K562 (cell line): ENCODE data around the gene LECT2. TPM values are rescaled to one million over a fixed set of nuclear protein-coding genes. Genes with fewer than 3 reads are reported as not detected.

ENCODE experiments used
- ATAC-seq: fragments of 200-7000 bp; cut with Tn5 transposase; 3 replicates; pipeline ENCODE4 v1.9.1; 2020; ENCODE audit warnings: moderate library complexity
- BruUV-seq: library from RNA; stranded (reverse); fragments of 400-500 nt; replicated peaks from 2 replicates; lab custom pipeline; 2021; lab: Mats Ljungman, UMichigan
- CTCF ChIA-PET: fragments of 300-600 bp; formaldehyde crosslinking; extraction: SDS; loops from one replicate; lab custom pipeline; 2021; ENCODE audit warnings: low intra/inter-chr PET ratio; lab: Yijun Ruan, JAX
- POLR2A ChIA-PET: fragments of 300-600, 350-650 bp; sonication (Branson Sonifier 250); formaldehyde crosslinking; extraction: SDS; loops from one replicate; lab custom pipeline; 2021; ENCODE audit warnings: antibody characterized with exemption, inconsistent platforms; lab: Yijun Ruan, JAX
- DNase-seq, 4 experiments: peaks; one replicate each; pipeline versions ENCODE4 v3.0.0 to v3.0.0-alpha.2; 2011 to 2018; ENCODE audit warnings: low spot score in 3 of 4, mixed read lengths in 3 of 4; ENCODE audit errors: extremely low read depth in 1 of 4
- FAIRE-seq: peaks from 2 replicates; lab custom pipeline; 2011; peaks lifted over from hg19 to GRCh38; lab: Jason Lieb, UNC
- H2AFZ ChIP-seq: 2 replicates; pipeline ENCODE4 v1.6.0; 2011; ENCODE audit warnings: low read depth, low read length, control low read depth, inconsistent platforms
- H3K27ac ChIP-seq: fragments of 200-600 bp; 3 replicates; pipeline ENCODE4 v1.8.0; 2011; ENCODE audit warnings: low read depth, mild to moderate bottlenecking, control low read depth, inconsistent platforms, low read length, moderate library complexity, mixed read lengths; ENCODE audit errors: extremely low read depth
- H3K27me3 ChIP-seq, 2 experiments: fragments of 300-600 bp in 1 of 2; 2 replicates in 1 of 2; 3 replicates in 1 of 2; pipeline versions ENCODE4 v1.6.0 to v1.8.0; 2011; ENCODE audit warnings: inconsistent platforms in 2 of 2, low read length in 2 of 2, mild to moderate bottlenecking in 1 of 2, mixed read lengths in 1 of 2, moderate library complexity in 1 of 2; ENCODE audit not compliant: control insufficient read depth in 2 of 2, insufficient read depth in 2 of 2
- H3K36me3 ChIP-seq: fragments of 300-600 bp; 3 replicates; pipeline ENCODE4 v1.8.0; 2011; ENCODE audit warnings: mild to moderate bottlenecking, low read length, inconsistent platforms; ENCODE audit not compliant: control insufficient read depth, insufficient read depth
- H3K4me1 ChIP-seq, 2 experiments: fragments of 200-600 bp in 1 of 2; replicated peaks in 1 of 2; 2 replicates in 1 of 2; 3 replicates in 1 of 2; pipeline versions ENCODE4 v1.5.1 to v1.8.0; 2011; ENCODE audit warnings: inconsistent platforms in 2 of 2, low read length in 2 of 2, mild to moderate bottlenecking in 1 of 2, mixed read lengths in 1 of 2, moderate library complexity in 1 of 2; ENCODE audit not compliant: control insufficient read depth in 2 of 2, insufficient read depth in 2 of 2
- H3K4me2 ChIP-seq: 2 replicates; pipeline ENCODE4 v1.6.1; 2011; ENCODE audit warnings: low read length, control low read depth, inconsistent platforms, mixed read lengths; ENCODE audit not compliant: insufficient read depth
- H3K4me3 ChIP-seq: fragments of 200-600 bp; sonication (generic), shearing (Covaris generic); 2 replicates; pipeline ENCODE4 v1.5.1; 2016; ENCODE audit warnings: control low read depth, inconsistent platforms
- H3K79me2 ChIP-seq: fragments of 200-600 bp; 3 replicates; pipeline ENCODE4 v1.8.0; 2011; ENCODE audit warnings: low read length, inconsistent platforms; ENCODE audit not compliant: control insufficient read depth, insufficient read depth
- H3K9ac ChIP-seq, 2 experiments: 2 replicates each; pipeline versions ENCODE4 v1.6.0 to v1.6.1; 2011; ENCODE audit warnings: low read depth in 2 of 2, low read length in 2 of 2, control low read depth in 1 of 2, inconsistent platforms in 1 of 2, mild to moderate bottlenecking in 1 of 2, mixed read lengths in 1 of 2; ENCODE audit not compliant: insufficient read depth in 1 of 2
- H3K9me1 ChIP-seq: one replicate; pipeline ENCODE4 v1.6.0; 2011; ENCODE audit warnings: inconsistent platforms, mild to moderate bottlenecking, low read length, moderate library complexity; ENCODE audit not compliant: control insufficient read depth, insufficient read depth
- H3K9me3 ChIP-seq: replicated peaks from 2 replicates; pipeline ENCODE4 v1.5.1; 2011; ENCODE audit warnings: low read depth, low read length, inconsistent platforms; ENCODE audit not compliant: control insufficient read depth, insufficient read depth
- H4K20me1 ChIP-seq: replicated peaks from 2 replicates; pipeline ENCODE4 v1.6.1; 2011; ENCODE audit warnings: low read length, inconsistent platforms, mixed read lengths; ENCODE audit not compliant: control insufficient read depth, insufficient read depth
- BACH1 ChIP-seq: fragments of 200-800 bp; sonication (Bioruptor generic); IDR thresholded peaks from 2 replicates; pipeline ENCODE4 v1.6.1; 2016; ENCODE audit warnings: missing genetic modification characterization, missing compliant biosample characterization
- BMI1 ChIP-seq: fragments of 150-350 bp; IDR thresholded peaks from 2 replicates; pipeline ENCODE4 v1.6.1; 2014; ENCODE audit warnings: low read length
- CEBPG ChIP-seq, 3 experiments: fragments of 200-800 bp in 1 of 3; sonication (Bioruptor generic) in 1 of 3; sonication (generic) in 1 of 3; formaldehyde crosslinking in 1 of 3; IDR thresholded peaks in 2 of 3; conservative IDR thresholded peaks in 1 of 3; 2 replicates each; pipeline versions ENCODE4 v1.6.1 to v1.8.0; 2016 to 2022; ENCODE audit warnings: missing compliant biosample characterization in 2 of 3, missing genetic modification characterization in 2 of 3, mild to moderate bottlenecking in 1 of 3, missing genetic modification reagents in 1 of 3
- TSC22D4 ChIP-seq: fragments of 450-650 bp; IDR thresholded peaks from 2 replicates; pipeline ENCODE4 v1.6.1; 2016; ENCODE audit warnings: missing genetic modification characterization, missing biosample characterization, control low read depth
- ZFPM2 ChIP-seq: fragments of 250-450 bp; sonication (Bioruptor Pico); IDR thresholded peaks from 2 replicates; pipeline ENCODE4 v1.5.1; 2022; ENCODE audit warnings: mild to moderate bottlenecking
- ZNF217 ChIP-seq: sonication (generic); formaldehyde crosslinking; IDR thresholded peaks from 2 replicates; pipeline ENCODE4 v1.8.0; 2022; ENCODE audit warnings: mild to moderate bottlenecking, missing genetic modification reagents
- WGBS: fragments of 100-300 bp; shearing (Covaris generic); methylation state at CpG from one replicate; pipeline ENCODE4 v1.1.6; 2016; ENCODE audit warnings: low coverage, mixed read lengths; ENCODE audit not compliant: insufficient coverage; ENCODE audit errors: missing lambda C conversion rate; 5-methylcytosine and 5-hydroxymethylcytosine counted together
- in situ Hi-C: fragments of 300-500 bp; cut with MboI; formaldehyde crosslinking; loops from 4 replicates; pipeline ENCODE4 v1.15.0; 2018; ENCODE audit warnings: inconsistent platforms, mixed read lengths
- intact Hi-C: fragments of 100-400 bp; cut with micrococcal nuclease; formaldehyde crosslinking; loops from 2 replicates; pipeline ENCODE4 v1.14.2; 2022
- polyA plus RNA-seq, 8 experiments: library from polyadenylated mRNA; depleted of rRNA in 4 of 8; stranded (reverse) in 5 of 8; unstranded in 3 of 8; fragments of >200 nt; fragmentation: Nextera tagmentation in 2 of 8; fragmentation: Illumina TruSeq in 1 of 8; extraction: Ambion mirVana in 2 of 8; extraction: Trizol in 1 of 8; gene quantifications; 2 replicates each; pipeline versions ENCODE4 v1.2.1 to v1.2.3, GENCODE V29; 2011 to 2014; ENCODE audit warnings: inconsistent platforms in 1 of 8, missing spikeins in 1 of 8
- total RNA-seq, 7 experiments: library from RNA; depleted of rRNA in 6 of 7; stranded (reverse); fragments of >200 nt in 6 of 7; fragmentation: Illumina TruSeq in 2 of 7; extraction: Trizol in 2 of 7; gene quantifications; 2 replicates each; pipeline versions ENCODE4 v1.2.1 to v1.2.3, GENCODE V29; 2011 to 2021; ENCODE audit warnings: low replicate concordance in 1 of 7
- TF ChIP-seq, protein P1 (sequence below): fragments of 250-450 bp; sonication (Bioruptor Pico); IDR thresholded peaks from 2 replicates; pipeline ENCODE4 v1.8.0; 2022; ENCODE audit warnings: moderate library complexity, mild to moderate bottlenecking, inconsistent platforms
- TF ChIP-seq, protein P2 (sequence below): fragments of 250-450 bp; sonication (Bioruptor Pico); IDR thresholded peaks from 2 replicates; pipeline ENCODE4 v1.5.0; 2021; ENCODE audit warnings: mild to moderate bottlenecking, borderline replicate concordance
- TF ChIP-seq, protein P3 (sequence below): fragments of 450-650 bp; formaldehyde crosslinking; IDR thresholded peaks from 2 replicates; pipeline ENCODE4 v1.4.0; 2022; ENCODE audit warnings: missing genetic modification characterization
- TF ChIP-seq, protein P4 (sequence below): fragments of 450-650 bp; IDR thresholded peaks from 2 replicates; pipeline ENCODE4 v1.6.1; 2018; ENCODE audit warnings: mild to moderate bottlenecking, low read depth; ENCODE audit not compliant: partially characterized antibody

Gene LECT2
- total and polyA plus RNA-seq, 9 of the 15 experiments (the other 6 are each of a cell fraction or from before 2014, with no cell fraction given) = not detected

DNA sequence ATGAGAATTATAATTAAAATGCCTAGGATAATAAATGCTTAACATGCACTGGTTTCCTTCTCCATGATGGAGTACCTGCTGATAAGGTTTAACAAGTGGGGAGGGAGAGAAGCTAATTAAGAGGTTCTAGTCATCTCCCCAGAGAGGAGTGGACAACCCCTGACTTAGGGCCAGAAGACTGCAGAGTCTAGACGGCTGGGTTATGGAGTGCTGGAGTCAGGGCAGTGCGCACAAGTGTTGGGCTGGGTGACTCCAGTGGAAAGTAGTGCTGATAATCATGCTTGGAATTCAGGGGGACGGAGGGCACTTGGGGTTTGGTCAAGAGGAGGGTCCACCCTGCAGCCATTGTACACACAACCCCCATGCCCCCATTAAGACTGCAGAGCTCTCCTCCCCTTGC lies 41.2 kb upstream of the LECT2 start (continued):
- TF ChIP-seq, protein P1, sequence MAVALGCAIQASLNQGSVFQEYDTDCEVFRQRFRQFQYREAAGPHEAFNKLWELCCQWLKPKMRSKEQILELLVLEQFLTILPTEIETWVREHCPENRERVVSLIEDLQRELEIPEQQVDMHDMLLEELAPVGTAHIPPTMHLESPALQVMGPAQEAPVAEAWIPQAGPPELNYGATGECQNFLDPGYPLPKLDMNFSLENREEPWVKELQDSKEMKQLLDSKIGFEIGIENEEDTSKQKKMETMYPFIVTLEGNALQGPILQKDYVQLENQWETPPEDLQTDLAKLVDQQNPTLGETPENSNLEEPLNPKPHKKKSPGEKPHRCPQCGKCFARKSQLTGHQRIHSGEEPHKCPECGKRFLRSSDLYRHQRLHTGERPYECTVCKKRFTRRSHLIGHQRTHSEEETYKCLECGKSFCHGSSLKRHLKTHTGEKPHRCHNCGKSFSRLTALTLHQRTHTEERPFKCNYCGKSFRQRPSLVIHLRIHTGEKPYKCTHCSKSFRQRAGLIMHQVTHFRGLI (CRISPR knock-in tag) = no peak
- TF ChIP-seq ZFPM2 (CRISPR knock-in tag) (no peak), ZNF217 (CRISPR knock-in tag) (no peak), BMI1 (no peak), TSC22D4 (tag) (no peak), BACH1 (no peak)

DNA sequence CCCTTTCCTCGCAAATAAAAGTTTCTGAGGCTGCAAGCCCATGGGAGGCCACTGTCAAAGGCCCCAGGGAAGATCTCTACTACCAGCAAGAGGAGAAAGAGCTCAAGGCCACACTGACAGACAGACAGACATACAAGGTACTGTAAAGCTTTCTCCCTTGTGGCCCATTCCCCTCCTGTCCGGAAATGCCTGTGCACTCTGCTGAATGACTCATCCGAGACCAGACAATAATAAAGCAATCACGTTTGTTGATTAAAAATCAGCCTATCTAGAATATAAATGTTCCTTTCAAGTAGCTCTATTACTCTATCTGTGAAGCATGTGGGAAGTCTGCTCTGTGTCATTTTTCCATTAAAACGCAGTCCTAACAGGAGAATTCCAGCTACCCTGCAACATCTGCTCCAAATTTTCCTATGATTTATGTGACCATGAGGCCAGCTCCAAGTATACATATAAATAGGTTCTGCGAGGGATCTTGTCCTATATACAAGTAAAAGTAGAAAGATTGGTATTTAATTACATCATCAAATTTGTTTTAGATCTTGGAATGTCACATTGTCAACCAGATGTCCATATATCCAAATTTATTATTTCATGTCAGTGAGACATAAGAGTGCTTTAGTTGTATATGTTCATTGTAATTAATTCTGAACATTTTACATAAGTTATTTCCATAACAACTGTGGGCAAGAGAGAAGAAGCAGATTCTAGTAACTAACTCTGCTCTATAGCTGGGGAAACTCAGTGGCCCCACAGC lies 39.3 kb upstream of the LECT2 start:
- peaks cover 0 to 5% of the 10 kb centered on the region in 2 experiments; a peak in 1 of 5 replicates for H3K4me1 ChIP-seq
- no peak for DNase-seq
- CTCF ChIA-PET = no interaction called here
- no peak for ATAC-seq
- 6% methylated on average over 6 of the region's 6 CpGs for WGBS
- BruUV-seq = no TSS peak
- H3K27me3 ChIP-seq = peaks cover 9 to 40% of the 10 kb centered on the region in 2 experiments
- TF ChIP-seq, protein P2, sequence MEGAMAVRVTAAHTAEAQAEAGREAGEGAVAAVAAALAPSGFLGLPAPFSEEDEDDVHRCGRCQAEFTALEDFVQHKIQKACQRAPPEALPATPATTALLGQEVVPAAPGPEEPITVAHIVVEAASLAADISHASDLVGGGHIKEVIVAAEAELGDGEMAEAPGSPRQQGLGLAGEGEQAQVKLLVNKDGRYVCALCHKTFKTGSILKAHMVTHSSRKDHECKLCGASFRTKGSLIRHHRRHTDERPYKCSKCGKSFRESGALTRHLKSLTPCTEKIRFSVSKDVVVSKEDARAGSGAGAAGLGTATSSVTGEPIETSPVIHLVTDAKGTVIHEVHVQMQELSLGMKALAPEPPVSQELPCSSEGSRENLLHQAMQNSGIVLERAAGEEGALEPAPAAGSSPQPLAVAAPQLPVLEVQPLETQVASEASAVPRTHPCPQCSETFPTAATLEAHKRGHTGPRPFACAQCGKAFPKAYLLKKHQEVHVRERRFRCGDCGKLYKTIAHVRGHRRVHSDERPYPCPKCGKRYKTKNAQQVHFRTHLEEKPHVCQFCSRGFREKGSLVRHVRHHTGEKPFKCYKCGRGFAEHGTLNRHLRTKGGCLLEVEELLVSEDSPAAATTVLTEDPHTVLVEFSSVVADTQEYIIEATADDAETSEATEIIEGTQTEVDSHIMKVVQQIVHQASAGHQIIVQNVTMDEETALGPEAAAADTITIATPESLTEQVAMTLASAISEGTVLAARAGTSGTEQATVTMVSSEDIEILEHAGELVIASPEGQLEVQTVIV (CRISPR knock-in tag) = no peak
- no peak for TF ChIP-seq CEBPG (CRISPR knock-in tag; IDR thresholded peaks at IDR 0.05)
- no peak for TF ChIP-seq CEBPG (tag; conservative IDR thresholded peaks at IDR 0.05 in 1 of 2, IDR thresholded peaks at IDR 0.05 in 1 of 2)
- TF ChIP-seq, protein P3, sequence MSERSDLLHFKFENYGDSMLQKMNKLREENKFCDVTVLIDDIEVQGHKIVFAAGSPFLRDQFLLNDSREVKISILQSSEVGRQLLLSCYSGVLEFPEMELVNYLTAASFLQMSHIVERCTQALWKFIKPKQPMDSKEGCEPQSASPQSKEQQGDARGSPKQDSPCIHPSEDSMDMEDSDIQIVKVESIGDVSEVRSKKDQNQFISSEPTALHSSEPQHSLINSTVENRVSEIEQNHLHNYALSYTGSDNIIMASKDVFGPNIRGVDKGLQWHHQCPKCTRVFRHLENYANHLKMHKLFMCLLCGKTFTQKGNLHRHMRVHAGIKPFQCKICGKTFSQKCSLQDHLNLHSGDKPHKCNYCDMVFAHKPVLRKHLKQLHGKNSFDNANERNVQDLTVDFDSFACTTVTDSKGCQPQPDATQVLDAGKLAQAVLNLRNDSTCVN (CRISPR knock-in tag) = no peak
- TF ChIP-seq, protein P4, sequence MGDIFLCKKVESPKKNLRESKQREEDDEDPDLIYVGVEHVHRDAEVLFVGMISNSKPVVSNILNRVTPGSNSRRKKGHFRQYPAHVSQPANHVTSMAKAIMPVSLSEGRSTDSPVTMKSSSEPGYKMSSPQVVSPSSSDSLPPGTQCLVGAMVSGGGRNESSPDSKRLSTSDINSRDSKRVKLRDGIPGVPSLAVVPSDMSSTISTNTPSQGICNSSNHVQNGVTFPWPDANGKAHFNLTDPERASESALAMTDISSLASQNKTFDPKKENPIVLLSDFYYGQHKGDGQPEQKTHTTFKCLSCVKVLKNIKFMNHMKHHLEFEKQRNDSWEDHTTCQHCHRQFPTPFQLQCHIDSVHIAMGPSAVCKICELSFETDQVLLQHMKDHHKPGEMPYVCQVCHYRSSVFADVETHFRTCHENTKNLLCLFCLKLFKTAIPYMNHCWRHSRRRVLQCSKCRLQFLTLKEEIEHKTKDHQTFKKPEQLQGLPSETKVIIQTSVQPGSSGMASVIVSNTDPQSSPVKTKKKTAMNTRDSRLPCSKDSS = no peak
- no peaks in the 10 kb centered on the region for H3K36me3 ChIP-seq
- no peaks in the 10 kb centered on the region for H3K79me2 ChIP-seq
- FAIRE-seq = no peak
- intact Hi-C loops (no loop called here), in situ Hi-C loops (no loop called here)
- H3K9me1 ChIP-seq = no peaks in the 10 kb centered on the region
- H2AFZ ChIP-seq = no peak overlapping the region
- no peaks in the 10 kb centered on the region for H3K9me3 ChIP-seq
- no peak overlapping the region for H3K4me2 ChIP-seq
- POLR2A ChIA-PET = no interaction called here
- no peak overlapping the region for H3K4me3 ChIP-seq
- H3K9ac ChIP-seq = no peak overlapping the region
- H4K20me1 ChIP-seq = no peaks in the 10 kb centered on the region
- H3K27ac ChIP-seq = no peak overlapping the region
